Prostate gland (tissue), 2 donors: ENCODE data around the gene MAP3K7.

Source experiments
- POLR2A ChIP-seq: fragments of 450-650 bp; IDR thresholded peaks from one replicate; pipeline ENCODE4 v1.6.1; 2016; ENCODE audit warnings: antibody characterized with exemption, mild to moderate bottlenecking
- TF ChIP-seq, protein P1 (sequence below), 4 experiments: fragments of 200-600 bp in 2 of 4; fragments of 450-650 bp in 2 of 4; sonication (generic) in 2 of 4; IDR thresholded peaks; 1 replicate in 3 of 4; 2 replicates in 1 of 4; pipeline ENCODE4 v1.5.1; 2016 to 2019; ENCODE audit warnings: antibody characterized with exemption in 4 of 4, mild to moderate bottlenecking in 2 of 4, moderate library complexity in 2 of 4

DNA sequence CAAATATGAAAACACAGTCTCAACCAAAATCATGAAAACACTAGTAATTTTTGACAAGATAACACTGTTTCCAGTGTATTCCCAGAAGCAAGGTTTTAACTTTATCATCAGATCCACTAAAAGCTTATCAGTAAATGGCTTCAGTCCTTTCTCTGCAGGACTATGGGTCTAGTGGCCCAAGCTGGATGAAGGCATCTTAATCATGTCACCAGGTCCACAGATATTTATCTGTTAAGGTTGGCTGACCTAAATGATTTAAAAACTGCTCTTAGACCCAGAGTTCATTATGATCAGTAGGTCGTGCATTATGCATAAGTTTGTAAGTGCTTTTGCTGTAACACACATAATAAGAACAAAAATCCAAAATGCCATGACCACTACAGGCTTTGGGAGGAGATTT lies 118.0 kb downstream of the MAP3K7 start:
- TF ChIP-seq, protein P1, sequence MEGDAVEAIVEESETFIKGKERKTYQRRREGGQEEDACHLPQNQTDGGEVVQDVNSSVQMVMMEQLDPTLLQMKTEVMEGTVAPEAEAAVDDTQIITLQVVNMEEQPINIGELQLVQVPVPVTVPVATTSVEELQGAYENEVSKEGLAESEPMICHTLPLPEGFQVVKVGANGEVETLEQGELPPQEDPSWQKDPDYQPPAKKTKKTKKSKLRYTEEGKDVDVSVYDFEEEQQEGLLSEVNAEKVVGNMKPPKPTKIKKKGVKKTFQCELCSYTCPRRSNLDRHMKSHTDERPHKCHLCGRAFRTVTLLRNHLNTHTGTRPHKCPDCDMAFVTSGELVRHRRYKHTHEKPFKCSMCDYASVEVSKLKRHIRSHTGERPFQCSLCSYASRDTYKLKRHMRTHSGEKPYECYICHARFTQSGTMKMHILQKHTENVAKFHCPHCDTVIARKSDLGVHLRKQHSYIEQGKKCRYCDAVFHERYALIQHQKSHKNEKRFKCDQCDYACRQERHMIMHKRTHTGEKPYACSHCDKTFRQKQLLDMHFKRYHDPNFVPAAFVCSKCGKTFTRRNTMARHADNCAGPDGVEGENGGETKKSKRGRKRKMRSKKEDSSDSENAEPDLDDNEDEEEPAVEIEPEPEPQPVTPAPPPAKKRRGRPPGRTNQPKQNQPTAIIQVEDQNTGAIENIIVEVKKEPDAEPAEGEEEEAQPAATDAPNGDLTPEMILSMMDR (IDR thresholded peaks at IDR 0.05): no peak
- TF ChIP-seq POLR2A: no peak
